Upper lobe of left lung (tissue), 6 donors: Measurements from ENCODE around the gene ZNF518A. TPM values are rescaled to one million over a fixed set of nuclear protein-coding genes. Genes with fewer than 3 reads are reported as not detected.

Experiments
- ATAC-seq, 2 donors: fragments of 200-7000 bp; cut with Tn5 transposase; one replicate each; pipeline ENCODE4 v1.9.1; 2022; ENCODE audit warnings: mild to moderate bottlenecking in 2 of 2, moderate library complexity in 2 of 2; ENCODE audit not compliant: low FRiP score in 2 of 2
- DNase-seq, 2 donors: peaks; one replicate each; pipeline ENCODE4 v3.0.0-alpha.2; 2019 to 2020
- H3K27ac ChIP-seq, 4 donors: fragments of 200-600 bp; sonication (generic); one replicate each; pipeline ENCODE4 v1.5.1; 2016 to 2019
- H3K27me3 ChIP-seq, 4 donors: fragments of 200-600 bp; sonication (generic); one replicate each; pipeline ENCODE4 v1.5.1; 2017 to 2019
- H3K36me3 ChIP-seq, 4 donors: fragments of 200-600 bp; sonication (generic); one replicate each; pipeline ENCODE4 v1.5.1; 2016 to 2019
- H3K4me1 ChIP-seq, 4 donors: fragments of 200-600 bp; sonication (generic); one replicate each; pipeline ENCODE4 v1.5.1; 2018 to 2019
- H3K4me3 ChIP-seq, 4 donors: fragments of 200-600 bp; sonication (generic); one replicate each; pipeline ENCODE4 v1.5.1; 2017 to 2019; ENCODE audit warnings: mild to moderate bottlenecking in 2 of 4, moderate library complexity in 1 of 4
- H3K9me3 ChIP-seq, 4 donors: fragments of 200-600 bp; sonication (generic); one replicate each; pipeline ENCODE4 v1.5.1; 2018 to 2019
- CTCF ChIP-seq, 6 experiments: fragments of 450-650 bp in 4 of 6; fragments of 200-600 bp in 2 of 6; sonication (generic) in 2 of 6; IDR thresholded peaks; one replicate each; pipeline ENCODE4 v1.5.1; 2016 to 2019; ENCODE audit warnings: antibody characterized with exemption in 6 of 6
- EP300 ChIP-seq, 4 donors: sonication (generic); formaldehyde crosslinking; IDR thresholded peaks; one replicate each; pipeline ENCODE4 v1.5.1; 2017; ENCODE audit warnings: antibody characterized with exemption in 4 of 4, control low read depth in 2 of 4
- POLR2A ChIP-seq, 4 donors: fragments of 450-650 bp; IDR thresholded peaks; one replicate each; pipeline ENCODE4 v1.5.1; 2016 to 2017; ENCODE audit warnings: antibody characterized with exemption in 4 of 4, mild to moderate bottlenecking in 2 of 4
- POLR2AphosphoS5 ChIP-seq, 2 donors: sonication (generic); formaldehyde crosslinking; IDR thresholded peaks; one replicate each; pipeline ENCODE4 v1.5.1; 2017; ENCODE audit warnings: antibody characterized with exemption in 2 of 2
- WGBS, 2 donors: methylation state at CpG; one replicate each; pipeline ENCODE4 v1.1.5; 2017 to 2018; 5-methylcytosine and 5-hydroxymethylcytosine counted together
- total RNA-seq, 6 donors: library from RNA; depleted of rRNA in 4 of 6; stranded (reverse); fragments of >200 nt in 4 of 6; gene quantifications; one replicate each; pipeline versions ENCODE4 v1.1.0 to v1.2.1, GENCODE V29; 2016 to 2021
- donor health status: DM: no; HTN: no; CAD: no; lungs with moderate emphysema.
- donor health status: DM: no; HTN: yes; CAD: no; lungs with severe emphysema.

Gene ZNF518A
- total RNA-seq, 6 donors from 2014 or later, result 4.7 to 29.5 (median 16.7) TPM

GRCh38 chr10:96130326-96130995 lies 364 bp downstream of the ZNF518A start:
- Histone ChIP-seq H3K27me3 (no peaks in the 10 kb centered on the region), H3K4me3 (peak overlapping the region; percentile 54 to 80 (median 66)), H3K27ac (peak overlapping the region; percentile 97 to 98 (median 98)), H3K36me3 (peaks cover 0 to 24% (median 19%) of the 10 kb centered on the region in 4 donors), H3K4me1 (peaks cover 0 to 16% (median 13%) of the 10 kb centered on the region in 4 donors), H3K9me3 (no peaks in the 10 kb centered on the region)
- WGBS, 2 donors, result 1% methylated on average over 16 to 29 of the region's 42 CpGs
- ATAC-seq (peak; percentile 89 to 94), DNase-seq (peak; percentile 62 to 94)
- no peak for TF ChIP-seq EP300 (IDR thresholded peaks at IDR 0.05)
- TF ChIP-seq POLR2A (IDR thresholded peaks at IDR 0.05), result peak in 2 of 4 donors; percentile 14 to 26

- no peak overlapping the region for H3K27ac ChIP-seq
- H3K4me3 ChIP-seq, result peak overlapping the region in 1 of 4 donors; percentile 80
- peaks cover 0 to 32% (median 20%) of the 10 kb centered on the region in 4 donors for H3K36me3 ChIP-seq
- no peak for ATAC-seq
- no peak for DNase-seq
- no peaks in the 10 kb centered on the region for H3K9me3 ChIP-seq
- no peaks in the 10 kb centered on the region for H3K27me3 ChIP-seq
- 54 to 63% methylated on average over 3 of the region's 3 CpGs for WGBS, 2 donors
- peaks cover 0 to 16% (median 13%) of the 10 kb centered on the region in 4 donors for H3K4me1 ChIP-seq
- no peak for TF ChIP-seq EP300 (IDR thresholded peaks at IDR 0.05)
- no peak for TF ChIP-seq CTCF (IDR thresholded peaks at IDR 0.05)
- TF ChIP-seq POLR2AphosphoS5 (IDR thresholded peaks at IDR 0.05), result no peak
- TF ChIP-seq POLR2A (IDR thresholded peaks at IDR 0.05), result no peak
These were observed 1.5 kb downstream of the ZNF518A start for GRCh38 chr10:96131621-96132020.

- TF ChIP-seq POLR2AphosphoS5 (IDR thresholded peaks at IDR 0.05) (no peak), POLR2A (IDR thresholded peaks at IDR 0.05) (no peak), CTCF (IDR thresholded peaks at IDR 0.05) (no peak), EP300 (IDR thresholded peaks at IDR 0.05) (no peak)
- no peaks in the 10 kb centered on the region for H3K27me3 ChIP-seq
- H3K36me3 ChIP-seq, result peaks cover 3 to 46% (median 24%) of the 10 kb centered on the region in 4 donors
- no peak overlapping the region for H3K4me3 ChIP-seq
- H3K27ac ChIP-seq, result no peak overlapping the region
- H3K9me3 ChIP-seq, result no peaks in the 10 kb centered on the region
- no peak for ATAC-seq
- no peak for DNase-seq
- peaks cover 0 to 16% (median 13%) of the 10 kb centered on the region in 4 donors for H3K4me1 ChIP-seq
These were observed 3.0 kb downstream of the ZNF518A start for GRCh38 chr10:96133135-96133534.

GRCh38 chr10:96136810-96137209 lies 6.7 kb downstream of the ZNF518A start:
- Histone ChIP-seq H3K36me3 (peaks cover 3 to 70% (median 28%) of the 10 kb centered on the region in 4 donors), H3K9me3 (no peaks in the 10 kb centered on the region), H3K27me3 (no peaks in the 10 kb centered on the region), H3K27ac (no peak overlapping the region), H3K4me1 (peaks cover 0 to under 1% (median 0%) of the 10 kb centered on the region in 4 donors), H3K4me3 (no peak overlapping the region)
- no peak for TF ChIP-seq EP300 (IDR thresholded peaks at IDR 0.05)
- no peak for TF ChIP-seq POLR2AphosphoS5 (IDR thresholded peaks at IDR 0.05)
- TF ChIP-seq CTCF (IDR thresholded peaks at IDR 0.05), result no peak
- WGBS, 2 donors, result 93 to 95% methylated on average over 5 of the region's 5 CpGs
- ATAC-seq (no peak), DNase-seq (no peak)

GRCh38 chr10:96137567-96137966 lies 7.5 kb downstream of the ZNF518A start:
- Histone ChIP-seq H3K4me1 (no peaks in the 10 kb centered on the region), H3K4me3 (no peak overlapping the region), H3K27me3 (no peaks in the 10 kb centered on the region), H3K9me3 (no peaks in the 10 kb centered on the region), H3K36me3 (peaks cover 3 to 70% (median 29%) of the 10 kb centered on the region in 4 donors), H3K27ac (no peak overlapping the region)
- WGBS, 2 donors, result 90 to 91% methylated on average over 2 of the region's 2 CpGs
- no peak for DNase-seq
- no peak for ATAC-seq
- TF ChIP-seq EP300 (IDR thresholded peaks at IDR 0.05) (no peak), POLR2A (IDR thresholded peaks at IDR 0.05) (no peak), POLR2AphosphoS5 (IDR thresholded peaks at IDR 0.05) (no peak), CTCF (IDR thresholded peaks at IDR 0.05) (no peak)
